Smooth muscle cell (in vitro differentiated cells): ENCODE measurements around the gene HSD17B12. TPM values are rescaled to one million over a fixed set of nuclear protein-coding genes. Genes with fewer than 3 reads are reported as not detected.

ENCODE experiments used
- DNase-seq: peaks from one replicate; lab custom pipeline; 2025; ENCODE audit not compliant: unreplicated experiment; lab: John Stamatoyannopoulos, UW
- H2AFZ ChIP-seq: fragments of 200-600 bp; sonication (generic); 2 replicates; pipeline ENCODE4 v1.6.0; 2016; ENCODE audit warnings: antibody characterized with exemption, low read depth, mild to moderate bottlenecking
- H3F3A ChIP-seq: fragments of 200-600 bp; sonication (generic); 2 replicates; pipeline ENCODE4 v1.6.0; 2017; ENCODE audit warnings: antibody characterized with exemption, low read depth
- H3K27ac ChIP-seq: fragments of 200-600 bp; sonication (generic); 2 replicates; pipeline ENCODE4 v1.5.1; 2016; ENCODE audit warnings: low read depth, mild to moderate bottlenecking
- H3K27me3 ChIP-seq: fragments of 200-600 bp; sonication (generic); 2 replicates; pipeline ENCODE4 v1.6.1; 2016; ENCODE audit warnings: low read depth, mild to moderate bottlenecking
- H3K36me3 ChIP-seq: fragments of 200-600 bp; sonication (generic); 2 replicates; pipeline ENCODE4 v1.5.1; 2016; ENCODE audit warnings: low read depth
- H3K4me1 ChIP-seq: fragments of 200-600 bp; sonication (generic); 2 replicates; pipeline ENCODE4 v1.5.1; 2016; ENCODE audit warnings: low read depth
- H3K4me2 ChIP-seq: fragments of 200-600 bp; sonication (generic); 2 replicates; pipeline ENCODE4 v1.6.0; 2016; ENCODE audit warnings: mild to moderate bottlenecking
- H3K4me3 ChIP-seq: fragments of 200-600 bp; sonication (generic); 2 replicates; pipeline ENCODE4 v1.5.1; 2016; ENCODE audit warnings: mild to moderate bottlenecking
- H3K79me2 ChIP-seq: fragments of 200-600 bp; sonication (generic); 2 replicates; pipeline ENCODE4 v1.6.0; 2016; ENCODE audit warnings: low read depth, mild to moderate bottlenecking
- H3K9ac ChIP-seq: fragments of 200-600 bp; sonication (generic); 2 replicates; pipeline ENCODE4 v1.6.0; 2016; ENCODE audit warnings: low read depth
- H3K9me3 ChIP-seq: fragments of 200-600 bp; sonication (generic); replicated peaks from 2 replicates; pipeline ENCODE4 v1.5.1; 2016; ENCODE audit warnings: low read depth
- H4K20me1 ChIP-seq: fragments of 200-600 bp; sonication (generic); 2 replicates; pipeline ENCODE4 v1.6.0; 2016; ENCODE audit warnings: low read depth
- CTCF ChIP-seq: fragments of 200-600 bp; sonication (generic); IDR thresholded peaks from 2 replicates; pipeline ENCODE4 v1.5.1; 2017; ENCODE audit warnings: borderline replicate concordance, mild to moderate bottlenecking, antibody characterized with exemption; ENCODE audit not compliant: insufficient read depth, poor library complexity, severe bottlenecking
- WGBS: methylation state at CpG from one replicate; pipeline ENCODE4 v1.1.7; 2016; ENCODE audit warnings: low lambda C conversion rate; 5-methylcytosine and 5-hydroxymethylcytosine counted together
- polyA plus RNA-seq: library from polyadenylated mRNA; unstranded; fragments of >200 nt; fragmentation: Nextera tagmentation; extraction: Ambion mirVana; gene quantifications from 2 replicates; pipeline ENCODE4 v1.2.1, GENCODE V29; 2016
- total RNA-seq: library from RNA; depleted of rRNA; stranded (reverse); fragments of >200 nt; gene quantifications from 2 replicates; pipeline ENCODE4 v1.2.3, GENCODE V29; 2014

Gene HSD17B12
- total and polyA plus RNA-seq, 2 experiments from 2014 or later = 74.8 to 111 TPM

GRCh38 chr11:43644621-43645299 lies 35.8 kb upstream of the HSD17B12 start:
- no peak for DNase-seq
- Histone ChIP-seq H2AFZ (peak overlapping the region; percentile 99), H3K36me3 (no peaks in the 10 kb centered on the region), H3K4me3 (peak overlapping the region; percentile 94), H3K9ac (peak overlapping the region; percentile 94), H3K4me2 (peak overlapping the region; percentile 88), H3F3A (no peaks in the 10 kb centered on the region), H3K79me2 (peaks cover 21% of the 10 kb centered on the region), H3K27ac (no peak overlapping the region), H3K27me3 (peaks cover 6% of the 10 kb centered on the region), H4K20me1 (no peaks in the 10 kb centered on the region), H3K9me3 (no peaks in the 10 kb centered on the region), H3K4me1 (peaks cover 11% of the 10 kb centered on the region)
- 43% methylated on average over 7 of the region's 7 CpGs for WGBS
- TF ChIP-seq CTCF = no peak

GRCh38 chr11:43646767-43647166 lies 33.8 kb upstream of the HSD17B12 start:
- Histone ChIP-seq H3K36me3 (no peaks in the 10 kb centered on the region), H3K4me3 (no peak overlapping the region), H3K27ac (no peak overlapping the region), H3K79me2 (peaks cover 21% of the 10 kb centered on the region), H3F3A (no peaks in the 10 kb centered on the region), H4K20me1 (no peaks in the 10 kb centered on the region), H3K9ac (no peak overlapping the region), H2AFZ (no peak overlapping the region), H3K4me2 (no peak overlapping the region), H3K27me3 (no peaks in the 10 kb centered on the region), H3K9me3 (no peaks in the 10 kb centered on the region), H3K4me1 (peaks cover 11% of the 10 kb centered on the region)
- no peak for TF ChIP-seq CTCF
- DNase-seq = no peak
- 94% methylated on average over 2 of the region's 2 CpGs for WGBS

- Histone ChIP-seq H4K20me1 (no peaks in the 10 kb centered on the region), H3K36me3 (no peaks in the 10 kb centered on the region), H3K4me3 (no peak overlapping the region), H3K9me3 (no peaks in the 10 kb centered on the region), H3K4me1 (peaks cover 7% of the 10 kb centered on the region), H3F3A (no peaks in the 10 kb centered on the region), H3K79me2 (peaks cover 21% of the 10 kb centered on the region), H3K27me3 (no peaks in the 10 kb centered on the region), H3K9ac (no peak overlapping the region), H3K27ac (no peak overlapping the region), H2AFZ (no peak overlapping the region), H3K4me2 (no peak overlapping the region)
- TF ChIP-seq CTCF = no peak
- no peak for DNase-seq
- 95% methylated on average over 7 of the region's 7 CpGs for WGBS
Observed at GRCh38 chr11:43648888-43649287, 31.6 kb upstream of the HSD17B12 start.

- no peaks in the 10 kb centered on the region for H3K27me3 ChIP-seq
- no peaks in the 10 kb centered on the region for H4K20me1 ChIP-seq
- H3K79me2 ChIP-seq = peaks cover 17% of the 10 kb centered on the region
- no peak overlapping the region for H3K9ac ChIP-seq
- no peaks in the 10 kb centered on the region for H3F3A ChIP-seq
- peaks cover 7% of the 10 kb centered on the region for H3K4me1 ChIP-seq
- DNase-seq = no peak
- H3K36me3 ChIP-seq = no peaks in the 10 kb centered on the region
- no peak overlapping the region for H3K4me2 ChIP-seq
- H3K4me3 ChIP-seq = no peak overlapping the region
- 94% methylated on average over 4 of the region's 4 CpGs for WGBS
- H3K9me3 ChIP-seq = no peaks in the 10 kb centered on the region
- H2AFZ ChIP-seq = no peak overlapping the region
- H3K27ac ChIP-seq = no peak overlapping the region
- no peak for TF ChIP-seq CTCF
Observed at GRCh38 chr11:43649501-43649900, 31.0 kb upstream of the HSD17B12 start.
